HG02884 (cell line): ENCODE results near the gene FES.
"Not testable (repeated sequence)": the region's sequence is repeated elsewhere in the genome, so short reads cannot be mapped to it uniquely, and the experiment has no call there.

ENCODE experiments used
- ATAC-seq: cut with Tn5 transposase; IDR thresholded peaks from one replicate; pipeline ENCODE4 v1.9.1; 2021; ENCODE audit warnings: mild to moderate bottlenecking, moderate library complexity; ENCODE audit not compliant: unreplicated experiment

FES gene

DNA sequence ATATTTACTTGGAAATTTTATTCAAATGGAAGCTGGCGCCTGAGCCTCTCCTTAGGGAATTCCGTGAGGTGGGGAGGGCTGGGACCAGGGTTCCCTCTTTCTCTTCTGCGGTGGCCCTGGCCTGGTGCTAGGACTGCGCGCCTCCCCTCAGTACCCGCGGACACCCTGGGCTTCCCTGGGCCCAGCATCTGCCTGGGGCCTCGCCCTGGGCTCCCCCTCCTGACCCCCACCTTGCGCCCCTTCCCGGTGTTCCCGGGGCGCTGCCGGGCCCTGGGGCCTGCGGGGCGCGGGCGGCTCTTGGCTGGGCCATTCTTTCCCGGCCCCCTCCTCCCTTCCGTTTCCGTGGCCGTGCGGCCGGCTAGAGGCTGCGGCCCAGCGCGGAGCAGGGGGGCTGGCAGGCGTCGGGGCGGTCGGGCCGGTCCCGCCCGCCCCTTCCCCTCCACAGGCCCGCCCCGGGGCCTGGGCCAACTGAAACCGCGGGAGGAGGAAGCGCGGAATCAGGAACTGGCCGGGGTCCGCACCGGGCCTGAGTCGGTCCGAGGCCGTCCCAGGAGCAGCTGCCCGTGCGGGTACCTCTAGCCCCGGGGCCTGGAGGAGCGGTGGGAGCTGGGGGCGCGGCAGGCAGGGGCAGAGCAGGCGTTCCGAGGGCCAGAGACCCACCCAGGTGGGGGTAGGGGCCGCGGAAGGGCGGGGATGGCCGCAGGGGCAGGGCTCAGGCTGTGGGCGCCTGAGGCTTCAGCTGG, at the start of gene FES:
Gene FES, plus strand, starts transcription at position 529 of the 743 bp plus-strand sequence. CDS start 542 bp downstream, outside the sequence.
- no peak for ATAC-seq

DNA sequence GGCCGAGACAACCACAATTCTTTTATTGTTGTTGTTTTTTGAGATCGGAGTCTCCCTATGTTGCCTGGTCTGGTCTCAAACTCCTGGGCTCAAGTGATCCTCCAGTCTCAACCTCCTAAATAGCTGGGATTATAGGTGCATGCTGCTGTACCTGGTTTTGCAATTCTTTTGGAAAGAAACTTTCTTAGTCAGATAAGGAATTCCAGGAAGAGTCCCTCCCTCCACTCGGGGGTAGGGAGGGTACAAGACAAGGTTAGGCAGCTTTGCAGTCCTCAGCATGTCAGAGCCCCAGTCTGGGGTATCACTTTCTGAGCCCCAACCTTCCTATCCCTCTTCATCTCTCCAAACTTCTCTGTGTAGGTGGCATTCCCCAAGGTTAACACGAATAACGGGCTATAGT, 49.7 kb upstream of the FES start:
- no peak for ATAC-seq

DNA sequence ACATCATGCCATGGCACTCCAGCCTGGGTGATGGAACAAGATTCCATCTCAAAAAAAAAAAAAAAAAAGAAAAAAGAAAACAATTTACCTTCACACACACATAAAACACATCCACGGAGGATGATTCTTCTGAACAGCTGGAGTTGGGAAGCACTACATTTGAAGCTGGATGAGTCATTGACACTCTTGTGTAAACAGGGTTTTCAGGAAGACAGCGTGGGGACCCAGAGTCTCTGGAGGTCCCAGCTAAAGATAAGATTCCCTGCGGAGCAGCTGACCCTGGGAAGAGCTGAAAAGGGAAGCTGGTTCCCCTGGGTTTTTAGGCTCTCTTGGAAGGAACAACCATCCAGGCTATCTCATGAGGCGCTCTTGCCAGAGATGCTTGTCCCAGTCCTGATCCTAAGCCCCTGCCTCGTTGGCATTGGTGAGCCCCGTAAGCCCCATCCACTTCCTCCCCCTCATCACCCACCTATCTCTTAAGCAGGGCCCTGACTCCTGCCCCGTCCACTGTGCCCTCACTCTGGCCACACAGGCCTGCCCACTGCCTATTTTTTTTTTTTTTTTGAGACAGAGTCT, 47.9 kb upstream of the FES start:
- ATAC-seq, result no peak

DNA sequence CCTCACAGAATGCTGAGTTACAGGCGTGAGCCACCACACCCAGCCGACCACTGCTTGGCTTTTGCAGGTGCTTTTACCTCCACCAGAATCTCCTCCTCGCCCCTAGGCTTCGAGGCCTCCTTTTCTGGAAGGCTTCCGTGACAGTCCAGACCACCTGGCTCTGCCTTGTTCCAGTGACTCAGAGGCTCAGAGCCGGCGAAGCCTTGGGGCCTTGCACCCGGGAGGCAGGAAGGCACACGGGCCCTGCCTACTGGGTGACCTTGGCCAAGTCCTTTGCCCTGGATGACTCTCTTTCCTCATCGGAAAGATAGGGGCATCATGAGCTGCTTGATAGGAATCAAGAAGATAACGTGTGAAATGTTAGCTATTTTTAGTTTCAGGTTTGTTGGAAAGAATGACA, 47.2 kb upstream of the FES start:
- ATAC-seq, result no peak

- ATAC-seq, result no peak
Observed at GRCh38 chr15:90838139-90838538, 46.2 kb upstream of the FES start.

DNA sequence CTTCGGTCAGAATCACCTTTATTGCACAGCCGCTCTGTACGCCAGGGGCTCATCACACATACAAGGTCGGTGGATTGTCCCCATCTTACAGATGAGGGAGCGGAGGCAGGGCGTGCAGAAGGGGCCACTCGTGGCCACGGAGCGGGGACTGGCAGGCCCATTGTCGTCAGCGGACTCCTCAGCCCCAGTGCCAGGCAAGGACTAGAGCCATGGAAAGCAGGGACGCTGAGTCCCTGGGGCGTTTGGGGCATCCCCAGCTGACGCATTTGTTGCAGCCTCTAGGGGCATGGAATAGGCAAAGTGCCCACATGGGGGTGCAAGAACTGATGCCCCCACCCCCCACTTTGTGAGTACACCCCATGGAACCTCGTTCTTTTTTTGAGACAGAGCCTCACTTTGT, 45.8 kb upstream of the FES start:
- ATAC-seq, result no peak

DNA sequence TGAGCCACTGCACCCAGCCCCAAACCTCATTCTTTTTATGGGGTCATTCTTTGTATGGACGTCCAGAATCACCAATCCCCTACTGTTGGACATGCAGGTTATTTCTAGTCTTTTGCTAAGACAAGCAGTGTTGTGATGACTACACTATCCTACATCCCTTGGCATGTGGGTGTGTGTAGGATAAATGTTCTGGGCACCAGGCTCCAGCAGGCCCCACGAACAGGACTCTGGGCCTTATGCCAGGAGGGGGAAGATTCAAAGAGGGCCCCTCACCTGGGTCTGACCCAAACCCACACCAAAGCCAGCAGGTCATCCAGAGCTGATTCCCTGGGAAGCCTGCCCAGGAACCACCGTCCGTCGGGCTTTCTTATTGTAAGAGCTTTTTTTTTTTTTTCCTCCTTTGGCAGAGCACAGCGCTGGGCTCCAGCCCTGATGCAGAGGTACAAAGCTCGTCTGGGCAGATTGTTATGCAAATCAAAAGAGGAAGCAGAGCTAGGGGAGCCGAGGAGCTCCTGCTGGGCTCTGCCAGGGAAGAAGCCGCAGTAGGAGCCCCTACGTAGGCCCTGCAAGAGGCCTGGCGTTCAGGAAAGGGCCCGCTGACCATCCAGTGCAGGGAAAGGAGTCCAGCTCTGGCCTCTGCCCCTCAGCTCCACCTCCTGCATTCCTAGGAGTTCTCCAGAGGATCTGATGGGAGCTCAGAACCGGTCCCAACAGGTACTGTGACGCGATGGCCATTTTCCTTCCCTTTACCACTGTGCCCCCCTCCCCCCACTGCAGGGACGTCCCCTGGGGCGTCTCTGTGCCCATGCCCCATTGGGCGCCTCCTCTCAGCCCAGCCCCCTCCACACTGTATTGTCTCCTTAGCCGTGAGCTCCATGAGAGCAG, 44.9 kb upstream of the FES start:
- ATAC-seq, result no peak

DNA sequence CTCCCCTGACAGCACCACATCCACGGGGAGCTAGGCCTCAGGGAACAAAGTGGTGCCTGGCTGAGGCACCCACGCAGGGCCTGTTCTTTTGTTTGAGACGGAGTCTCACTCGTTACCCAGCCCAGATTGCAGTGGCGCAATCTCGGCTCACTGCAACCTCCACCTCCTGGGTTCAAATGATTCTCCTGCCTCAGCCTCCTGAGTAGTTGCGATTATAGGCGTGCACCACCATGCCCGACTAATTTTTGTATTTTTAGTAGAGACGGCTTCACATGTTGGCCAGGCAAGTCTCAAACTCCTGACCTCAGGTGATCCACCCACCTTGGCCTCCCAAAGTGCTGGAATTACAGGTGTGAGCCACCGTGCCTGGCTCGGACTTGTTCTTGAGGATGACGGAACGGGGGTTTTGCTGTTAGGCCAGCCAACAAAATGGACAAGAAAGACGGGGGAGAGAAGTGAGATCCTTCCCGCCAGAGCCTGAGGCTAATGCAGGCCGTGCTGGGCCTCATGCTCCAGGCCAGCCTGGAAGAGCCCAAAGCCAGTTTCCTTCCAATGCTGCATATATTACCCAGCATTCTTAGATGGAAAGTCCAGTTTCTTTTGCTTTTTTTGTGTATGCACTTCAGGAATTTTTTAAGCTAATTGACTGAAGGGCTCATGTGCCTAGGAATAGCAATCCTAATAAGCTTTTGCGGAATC, 44.0 kb upstream of the FES start:
- ATAC-seq, result no peak

GRCh38 chr15:90840954-90841353, 43.4 kb upstream of the FES start:
- ATAC-seq, result no peak

GRCh38 chr15:90844696-90845095, 39.6 kb upstream of the FES start:
- ATAC-seq, result no peak

- peak; percentile 92 for ATAC-seq
Observed at GRCh38 chr15:90845201-90845949, 38.9 kb upstream of the FES start.

- ATAC-seq, result not testable (repeated sequence)
Observed at GRCh38 chr15:90849424-90849823, 34.9 kb upstream of the FES start.

DNA sequence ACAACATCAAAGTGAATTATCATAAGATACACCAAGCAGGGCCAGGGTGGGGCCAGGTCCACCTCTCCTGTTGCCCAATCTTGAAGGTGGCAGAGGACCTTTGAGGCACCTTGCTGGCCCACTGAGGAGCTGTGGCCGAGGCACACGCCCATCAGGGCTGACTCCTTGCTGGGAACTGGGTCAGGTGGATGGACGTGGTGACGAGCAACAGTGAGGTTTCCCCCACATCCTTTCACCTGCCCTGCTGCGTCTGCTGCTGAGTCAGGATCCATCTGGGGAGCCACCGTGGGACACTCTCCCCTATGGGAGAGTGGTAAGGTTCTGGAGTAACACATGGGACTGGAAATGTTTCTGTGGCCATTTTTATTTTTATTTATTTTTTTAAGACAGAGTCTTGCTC, 33.2 kb upstream of the FES start:
- ATAC-seq, result no peak

- ATAC-seq, result no peak
Observed at GRCh38 chr15:90851940-90852339, 32.4 kb upstream of the FES start.

- no peak for ATAC-seq
Observed at GRCh38 chr15:90855139-90855538, 29.2 kb upstream of the FES start.

- ATAC-seq, result no peak
Observed at GRCh38 chr15:90857337-90857736, 27.0 kb upstream of the FES start.

- no peak for ATAC-seq
Observed at GRCh38 chr15:90857883-90858443, 26.3 kb upstream of the FES start.

- no peak for ATAC-seq
Observed at GRCh38 chr15:90859234-90860131, 24.8 kb upstream of the FES start.

DNA sequence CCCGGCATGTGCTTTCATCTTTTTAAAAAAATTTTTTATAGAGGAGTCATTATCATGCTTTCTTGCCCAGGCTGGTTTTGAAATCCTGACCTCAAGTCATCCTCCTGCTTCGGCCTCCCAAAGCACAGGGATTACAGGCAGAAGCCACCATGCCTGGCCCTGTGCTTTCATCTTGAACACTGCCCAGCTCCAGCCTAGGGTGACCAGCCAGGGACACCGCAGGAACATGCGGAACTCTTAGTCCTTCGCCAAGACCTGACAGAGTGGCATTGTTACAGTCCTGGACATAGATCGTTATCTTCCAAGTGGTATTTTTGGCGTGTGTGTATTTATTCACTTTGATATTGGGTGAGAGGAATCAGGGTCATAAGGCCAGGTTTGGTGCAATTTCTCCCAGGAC, 23.9 kb upstream of the FES start:
- no peak for ATAC-seq
